Measurements from ENCODE around the gene DALRD3.

DALRD3 gene

GRCh38 chr3:48974076-48974864, 44.1 kb downstream of the DALRD3 start:
- no peak for DNase-seq (ENCODE audit: low read depth)

GRCh38 chr3:48970586-48970985, 47.8 kb downstream of the DALRD3 start:
- DNase-seq (ENCODE audit: low read depth): no peak

DNA sequence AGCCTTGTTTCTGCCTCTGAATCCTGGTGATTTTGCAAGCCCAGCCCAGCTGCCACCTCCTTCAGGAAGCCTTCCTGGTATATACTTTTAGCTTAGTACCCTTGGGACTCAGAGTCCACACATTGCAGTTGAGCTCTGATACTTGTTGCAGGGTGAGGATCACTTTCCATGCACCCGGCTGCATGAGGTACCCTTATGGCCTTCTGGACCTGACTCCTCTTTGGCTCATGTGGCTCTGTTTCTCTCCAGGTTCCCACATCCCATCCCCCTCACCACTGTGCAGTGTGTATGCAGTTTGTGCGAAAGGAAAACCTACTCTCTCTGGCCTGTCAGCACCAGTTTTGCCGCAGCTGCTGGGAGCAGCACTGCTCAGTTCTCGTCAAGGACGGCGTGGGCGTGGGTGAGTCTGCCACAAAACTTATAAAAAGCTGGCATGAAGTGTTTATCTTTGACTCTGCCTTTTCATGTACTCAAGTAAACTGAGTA, 51.5 kb downstream of the DALRD3 start:
- DNase-seq (ENCODE audit: low read depth): no peak

GRCh38 chr3:48966367-48966766, 52.0 kb downstream of the DALRD3 start:
- no peak for DNase-seq (ENCODE audit: low read depth)

Data from stimulated activated CD8-positive, alpha-beta memory T cell treated with anti-CD3 and anti-CD28 coated beads, Interleukin-4, amount 100 ng/mL, for 24 hours (primary cell).